Right lobe of liver (tissue), 4 donors: ENCODE measurements around the gene DICER1.

Experiments
- CTCF ChIP-seq, 4 donors: fragments of 200-600 bp in 3 of 4; fragments of 450-650 bp in 1 of 4; IDR thresholded peaks; one replicate each; pipeline versions ENCODE4 v1.5.1 to v1.8.0; 2016 to 2022; ENCODE audit warnings: antibody characterized with exemption in 4 of 4, mild to moderate bottlenecking in 2 of 4
- POLR2A ChIP-seq: fragments of 450-650 bp; IDR thresholded peaks from one replicate; pipeline ENCODE4 v1.6.1; 2017; ENCODE audit warnings: antibody characterized with exemption, mild to moderate bottlenecking
- donor health status: DM: no; HTN: no; CAD: no.
- donor health status: DM: no; HTN: no; CAD: no.
- donor health status: DM: no; HTN: yes; CAD: no.

DNA sequence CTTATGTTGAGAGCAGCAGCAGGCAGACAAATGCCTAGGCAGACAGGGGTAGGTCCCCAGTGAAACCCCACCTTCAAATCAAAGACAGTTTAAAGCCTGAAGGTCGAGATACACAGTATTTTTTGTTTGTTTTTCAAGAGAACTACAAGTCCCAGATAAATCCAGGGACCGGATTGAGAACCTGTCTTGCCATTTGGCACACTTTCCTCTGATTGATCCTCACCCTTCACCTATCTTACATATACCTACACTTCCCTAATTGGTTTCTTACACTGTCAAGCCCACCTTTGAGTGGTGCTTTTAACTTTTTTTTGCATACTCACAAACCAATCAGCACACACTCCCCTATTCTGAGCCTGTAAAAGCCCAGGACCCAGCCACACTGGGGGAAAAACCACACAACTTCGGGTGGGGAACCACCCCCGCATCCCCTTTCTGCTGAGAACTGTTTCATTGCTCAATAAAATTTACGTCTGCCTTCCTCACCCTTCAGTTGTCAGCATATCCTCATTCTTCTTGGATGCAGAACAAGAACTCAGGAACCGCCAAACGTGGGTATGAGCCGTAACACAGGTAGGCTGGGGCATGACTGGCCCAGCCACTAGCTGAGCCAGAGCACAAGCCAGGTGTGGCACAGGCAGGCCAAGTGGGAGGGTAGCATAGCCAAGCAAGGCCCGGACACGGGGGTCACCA lies 11.1 kb downstream of the DICER1 start:
- TF ChIP-seq POLR2A (no peak), CTCF (IDR thresholded peaks at IDR 0.05) (no peak)
